Fibroblast of mammary gland (primary cell): Measurements from ENCODE around the gene PPARA.

Experiments used
- DNase-seq: peaks from one replicate; pipeline ENCODE4 v3.0.0-alpha.2; 2010; ENCODE audit warnings: low read depth
- H3K4me3 ChIP-seq: 2 replicates; pipeline ENCODE4 v1.5.1; 2011; ENCODE audit warnings: low read depth, mild to moderate bottlenecking, low read length, moderate library complexity; ENCODE audit not compliant: control insufficient read depth
- CTCF ChIP-seq: conservative IDR thresholded peaks from 2 replicates; pipeline ENCODE4 v1.5.1; 2011; ENCODE audit warnings: low read depth, low read length, inconsistent platforms; ENCODE audit not compliant: control insufficient read depth, insufficient read depth

PPARA gene

GRCh38 chr22:46162285-46162684 lies 12.0 kb downstream of the PPARA start:
- DNase-seq, result no peak
- no peak overlapping the region for H3K4me3 ChIP-seq
- no peak for TF ChIP-seq CTCF

- no peak for DNase-seq
- H3K4me3 ChIP-seq, result no peak overlapping the region
- no peak for TF ChIP-seq CTCF
Observed at GRCh38 chr22:46162771-46163556, 12.6 kb downstream of the PPARA start.

- TF ChIP-seq CTCF, result no peak
- H3K4me3 ChIP-seq, result no peak overlapping the region
- DNase-seq, result no peak
Observed at GRCh38 chr22:46163557-46163888, 13.2 kb downstream of the PPARA start.

GRCh38 chr22:46165977-46166376 lies 15.7 kb downstream of the PPARA start:
- H3K4me3 ChIP-seq, result no peak overlapping the region
- no peak for TF ChIP-seq CTCF

GRCh38 chr22:46169628-46170027 lies 19.3 kb downstream of the PPARA start:
- TF ChIP-seq CTCF, result no peak
- H3K4me3 ChIP-seq, result no peak overlapping the region
- DNase-seq, result no peak

More at GRCh38 chr22:46165977-46166376, 15.7 kb downstream of the PPARA start:
- DNase-seq, result peak; percentile 36

GRCh38 chr22:46171940-46172339 lies 21.6 kb downstream of the PPARA start:
- DNase-seq, result peak; percentile 87
- TF ChIP-seq CTCF, result no peak
- H3K4me3 ChIP-seq, result no peak overlapping the region
